NOMO-1 treated with dmso at 0.1 percent for 144 hours (cell line): ENCODE measurements around the gene XCL1.
"Not testable (repeated sequence)": the region's sequence is repeated elsewhere in the genome, so short reads cannot be mapped to it uniquely, and the experiment has no call there.

ENCODE experiments used
- DNase-seq: peaks from one replicate; lab custom pipeline; 2025; ENCODE audit not compliant: unreplicated experiment; lab: John Stamatoyannopoulos, UW

Gene XCL1

GRCh38 chr1:168576245-168576688 is at the start of gene XCL1:
TSS of gene XCL1 (plus strand) at chr1:168576605. CDS start at chr1:168576638, 33 bp downstream.
- DNase-seq, result not testable (repeated sequence)

- no peak for DNase-seq
Observed at GRCh38 chr1:168529518-168529917, 46.9 kb upstream of the XCL1 start.

- no peak for DNase-seq
Observed at GRCh38 chr1:168531615-168532345, 44.6 kb upstream of the XCL1 start.

GRCh38 chr1:168535536-168535935 is 40.9 kb upstream of the XCL1 start:
- DNase-seq, result peak; percentile 80

GRCh38 chr1:168540798-168541197 is 35.6 kb upstream of the XCL1 start:
- not testable (repeated sequence) for DNase-seq

GRCh38 chr1:168542978-168543377 is 33.4 kb upstream of the XCL1 start:
- DNase-seq, result not testable (repeated sequence)

GRCh38 chr1:168543840-168544498 is 32.4 kb upstream of the XCL1 start, which contains the start of gene XCL2:
TSS of gene XCL2 (minus strand) at chr1:168543997. CDS start at chr1:168543964, 33 bp downstream.
- not testable (repeated sequence) for DNase-seq

GRCh38 chr1:168545678-168546552 is 30.5 kb upstream of the XCL1 start:
- DNase-seq, result not testable (repeated sequence)

- not testable (repeated sequence) for DNase-seq
Observed at GRCh38 chr1:168546553-168546895, 29.9 kb upstream of the XCL1 start.

GRCh38 chr1:168550971-168551370 is 25.4 kb upstream of the XCL1 start:
- DNase-seq, result no peak

GRCh38 chr1:168551688-168552087 is 24.7 kb upstream of the XCL1 start:
- no peak for DNase-seq

- no peak for DNase-seq
Observed at GRCh38 chr1:168552961-168553360, 23.4 kb upstream of the XCL1 start.

- no peak for DNase-seq
Observed at GRCh38 chr1:168553680-168554553, 22.5 kb upstream of the XCL1 start.

GRCh38 chr1:168554603-168555483 is 21.6 kb upstream of the XCL1 start:
- no peak for DNase-seq

GRCh38 chr1:168555508-168556046 is 20.8 kb upstream of the XCL1 start:
- no peak for DNase-seq

GRCh38 chr1:168556647-168557046 is 19.8 kb upstream of the XCL1 start:
- DNase-seq, result no peak

GRCh38 chr1:168560370-168560769 is 16.0 kb upstream of the XCL1 start:
- DNase-seq, result no peak

GRCh38 chr1:168561989-168562388 is 14.4 kb upstream of the XCL1 start:
- DNase-seq, result no peak

GRCh38 chr1:168565825-168566224 is 10.6 kb upstream of the XCL1 start:
- DNase-seq, result no peak
